ENCODE data around the gene HLA-DRB5. TPM values are rescaled to one million over a fixed set of nuclear protein-coding genes. Genes with fewer than 3 reads are reported as not detected.
A peak's percentile ranks its signal among the peaks of the same experiment; 100 is the strongest.

Gene HLA-DRB5
- polyA plus RNA-seq, 1 donor (not counting 4 experiments of a cell fraction or from before 2014, with no cell fraction given), result not detected

- dilution Hi-C loops (cut with MboI; ENCODE audit: extremely low pct_ligation_motif_present, low sequenced_read_pairs), result no loop called here
- Histone ChIP-seq H3K4me2 (ENCODE audit: control insufficient read depth, extremely low read depth, insufficient read depth, low read depth, low read length) (no peak overlapping the region), H3K36me3 (ENCODE audit: control insufficient read depth in 2 of 2, extremely low read depth in 1 of 2, insufficient read depth in 2 of 2, low read length in 2 of 2) (no peaks in the 10 kb centered on the region), H3K9me1 (ENCODE audit: control insufficient read depth, extremely low read depth, insufficient read depth, low read length) (no peaks in the 10 kb centered on the region), H3K4me1 (ENCODE audit: control insufficient read depth, extremely low read depth, insufficient read depth, low read length) (no peaks in the 10 kb centered on the region), H3K27ac (ENCODE audit: control insufficient read depth, insufficient read depth, low read length) (no peak overlapping the region), H4K20me1 (ENCODE audit: control insufficient read depth, extremely low read depth, insufficient read depth, low read length) (no peaks in the 10 kb centered on the region), H2AFZ (ENCODE audit: control insufficient read depth, low read length) (no peak overlapping the region), H3K9me3 (ENCODE audit: control insufficient read depth, low read depth, low read length) (no peaks in the 10 kb centered on the region), H3K9ac (ENCODE audit: control insufficient read depth, extremely low read depth, insufficient read depth, low read length) (no peak overlapping the region), H3K79me2 (ENCODE audit: control insufficient read depth, insufficient read depth, low read length) (no peaks in the 10 kb centered on the region), H3K4me3 (ENCODE audit: control insufficient read depth in 2 of 3, extremely low read depth in 1 of 3, insufficient read depth in 2 of 3, low read depth in 1 of 3, low read length in 3 of 3) (no peak overlapping the region), H3K27me3 (ENCODE audit: control insufficient read depth, extremely low read depth, insufficient read depth, low read length) (peaks cover 3% of the 10 kb centered on the region)
- FAIRE-seq (no peak), DNase-seq (ENCODE audit: low read depth, low spot score) (no peak)
- TF ChIP-seq CTCF (optimal IDR thresholded peaks at IDR 0.05 in 1 of 3, IDR thresholded peaks at IDR 0.05 in 1 of 3, conservative IDR thresholded peaks at IDR 0.05 in 1 of 3; ENCODE audit: extremely low read depth in 1 of 3, insufficient read depth in 2 of 3, low read length in 3 of 3), result no peak
- TF ChIP-seq EZH2 (IDR thresholded peaks at IDR 0.05; ENCODE audit: low read length), result no peak
Measured at GRCh38 chr6:32559747-32560146, 29.7 kb upstream of the HLA-DRB5 start.

GRCh38 chr6:32558426-32559057 is 28.5 kb upstream of the HLA-DRB5 start:
- no peak overlapping the region for H3K4me3 ChIP-seq (ENCODE audit: control insufficient read depth in 2 of 3, extremely low read depth in 1 of 3, insufficient read depth in 2 of 3, low read depth in 1 of 3, low read length in 3 of 3)
- peaks cover 3% of the 10 kb centered on the region for H3K27me3 ChIP-seq (ENCODE audit: control insufficient read depth, extremely low read depth, insufficient read depth, low read length)
- no peaks in the 10 kb centered on the region for H3K4me1 ChIP-seq (ENCODE audit: control insufficient read depth, extremely low read depth, insufficient read depth, low read length)
- no peaks in the 10 kb centered on the region for H3K79me2 ChIP-seq (ENCODE audit: control insufficient read depth, insufficient read depth, low read length)
- no peaks in the 10 kb centered on the region for H3K36me3 ChIP-seq (ENCODE audit: control insufficient read depth in 2 of 2, extremely low read depth in 1 of 2, insufficient read depth in 2 of 2, low read length in 2 of 2)
- no peak for DNase-seq (ENCODE audit: low read depth, low spot score)
- peak overlapping the region; percentile 41 for H3K4me2 ChIP-seq (ENCODE audit: control insufficient read depth, extremely low read depth, insufficient read depth, low read depth, low read length)
- TF ChIP-seq CTCF (optimal IDR thresholded peaks at IDR 0.05 in 1 of 3, IDR thresholded peaks at IDR 0.05 in 1 of 3, conservative IDR thresholded peaks at IDR 0.05 in 1 of 3; ENCODE audit: extremely low read depth in 1 of 3, insufficient read depth in 2 of 3, low read length in 3 of 3) (peak in 1 of 3 experiments; percentile 23), EZH2 (IDR thresholded peaks at IDR 0.05; ENCODE audit: low read length) (peak; percentile 41)
- no peaks in the 10 kb centered on the region for H4K20me1 ChIP-seq (ENCODE audit: control insufficient read depth, extremely low read depth, insufficient read depth, low read length)
- H3K27ac ChIP-seq (ENCODE audit: control insufficient read depth, insufficient read depth, low read length), result no peak overlapping the region
- H3K9me3 ChIP-seq (ENCODE audit: control insufficient read depth, low read depth, low read length), result no peaks in the 10 kb centered on the region
- H3K9me1 ChIP-seq (ENCODE audit: control insufficient read depth, extremely low read depth, insufficient read depth, low read length), result no peaks in the 10 kb centered on the region
- dilution Hi-C loops (cut with MboI; ENCODE audit: extremely low pct_ligation_motif_present, low sequenced_read_pairs), result no loop called here
- H2AFZ ChIP-seq (ENCODE audit: control insufficient read depth, low read length), result no peak overlapping the region
- no peak overlapping the region for H3K9ac ChIP-seq (ENCODE audit: control insufficient read depth, extremely low read depth, insufficient read depth, low read length)
- no peak for FAIRE-seq
